ENCODE measurements around the gene BCO1. TPM values are rescaled to one million over a fixed set of nuclear protein-coding genes. Genes with fewer than 3 reads are reported as not detected.
A peak's percentile ranks its signal among the peaks of the same experiment; 100 is the strongest.

BCO1 gene
- total RNA-seq, 1 donor from 2014 or later, result not detected

- H3K4me3 ChIP-seq, result peak within 1 kb of the TSS; percentile 88 to 95
- no peaks in the 10 kb centered on the region for H3K9me3 ChIP-seq
- H3K27ac ChIP-seq, result peak within 1 kb of the TSS; percentile 88 to 91
- DNase-seq (ENCODE audit: low spot score in 2 of 2), result peak; percentile 88 to 96
- intact Hi-C loops (cut with DNase I), result loop anchor here (2.0 to 10.0 kb wide), 4 partner anchors 128 to 774 kb away; partner anchors contain the start of genes C16orf46, CENPN, CMC2 and CMIP
- peaks cover 0 to 16% of the 10 kb centered on the region in 2 donors for H3K4me1 ChIP-seq
- TF ChIP-seq, protein P1, sequence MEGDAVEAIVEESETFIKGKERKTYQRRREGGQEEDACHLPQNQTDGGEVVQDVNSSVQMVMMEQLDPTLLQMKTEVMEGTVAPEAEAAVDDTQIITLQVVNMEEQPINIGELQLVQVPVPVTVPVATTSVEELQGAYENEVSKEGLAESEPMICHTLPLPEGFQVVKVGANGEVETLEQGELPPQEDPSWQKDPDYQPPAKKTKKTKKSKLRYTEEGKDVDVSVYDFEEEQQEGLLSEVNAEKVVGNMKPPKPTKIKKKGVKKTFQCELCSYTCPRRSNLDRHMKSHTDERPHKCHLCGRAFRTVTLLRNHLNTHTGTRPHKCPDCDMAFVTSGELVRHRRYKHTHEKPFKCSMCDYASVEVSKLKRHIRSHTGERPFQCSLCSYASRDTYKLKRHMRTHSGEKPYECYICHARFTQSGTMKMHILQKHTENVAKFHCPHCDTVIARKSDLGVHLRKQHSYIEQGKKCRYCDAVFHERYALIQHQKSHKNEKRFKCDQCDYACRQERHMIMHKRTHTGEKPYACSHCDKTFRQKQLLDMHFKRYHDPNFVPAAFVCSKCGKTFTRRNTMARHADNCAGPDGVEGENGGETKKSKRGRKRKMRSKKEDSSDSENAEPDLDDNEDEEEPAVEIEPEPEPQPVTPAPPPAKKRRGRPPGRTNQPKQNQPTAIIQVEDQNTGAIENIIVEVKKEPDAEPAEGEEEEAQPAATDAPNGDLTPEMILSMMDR (IDR thresholded peaks at IDR 0.05), result no peak
- H3K36me3 ChIP-seq, result no peaks in the 10 kb centered on the region
- no peaks in the 10 kb centered on the region for H3K27me3 ChIP-seq
Measured at GRCh38 chr16:81314603-81315270, 76.2 kb downstream of the BCO1 start, which contains the start of gene GAN. GAN (plus strand) TSS chr16:81314962; CDS start chr16:81315114, 152 bp downstream.

GRCh38 chr16:81315271-81316175 is 77.0 kb downstream of the BCO1 start:
- Histone ChIP-seq H3K9me3 (no peaks in the 10 kb centered on the region), H3K27ac (peak overlapping the region; percentile 88 to 91), H3K4me1 (peaks cover 0 to 16% of the 10 kb centered on the region in 2 donors), H3K36me3 (no peaks in the 10 kb centered on the region), H3K4me3 (peak overlapping the region; percentile 88 to 95), H3K27me3 (no peaks in the 10 kb centered on the region)
- TF ChIP-seq, protein P1 (IDR thresholded peaks at IDR 0.05), result no peak
- DNase-seq (ENCODE audit: low spot score in 2 of 2), result peak in 1 of 2 donors; percentile 68
- intact Hi-C loops (cut with DNase I), result loop anchor here (2.0 to 10.0 kb wide), 3 partner anchors 239 to 775 kb away; partner anchors contain the start of genes C16orf46, CENPN, CMC2 and DYNLRB2

DNA sequence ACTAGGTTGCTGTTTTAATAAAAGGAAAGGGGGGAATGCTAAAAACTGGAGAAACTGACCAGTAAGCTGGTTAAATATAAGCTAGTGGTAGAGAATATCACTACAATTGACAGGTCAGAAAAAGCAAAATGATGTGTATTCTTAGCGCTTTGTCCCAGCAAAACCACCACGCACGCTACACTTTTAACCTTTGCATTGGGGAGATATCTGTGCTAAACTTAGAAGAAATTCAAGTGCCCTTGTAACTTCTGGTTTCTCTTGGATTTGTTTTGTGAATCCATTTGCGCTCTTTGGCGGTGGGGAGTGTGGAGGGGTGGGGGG is 77.6 kb downstream of the BCO1 start:
- no peak overlapping the region for H3K27ac ChIP-seq
- intact Hi-C loops (cut with DNase I), result loop anchor here (10.0 kb wide), 1 partner anchor 311 kb away; the partner anchor contains the start of genes CENPN and CMC2
- no peak for DNase-seq (ENCODE audit: low spot score in 2 of 2)
- no peaks in the 10 kb centered on the region for H3K27me3 ChIP-seq
- TF ChIP-seq, protein P1 (IDR thresholded peaks at IDR 0.05), result no peak
- H3K36me3 ChIP-seq, result no peaks in the 10 kb centered on the region
- H3K4me1 ChIP-seq, result peaks cover 0 to 16% of the 10 kb centered on the region in 2 donors
- peak overlapping the region; percentile 88 to 95 for H3K4me3 ChIP-seq
- H3K9me3 ChIP-seq, result no peaks in the 10 kb centered on the region

GRCh38 chr16:81318711-81319110 is 80.2 kb downstream of the BCO1 start:
- intact Hi-C loops (cut with DNase I), result loop anchor here (10.0 kb wide), 1 partner anchor 314 kb away; the partner anchor contains the start of genes CENPN and CMC2
- Histone ChIP-seq H3K27me3 (no peaks in the 10 kb centered on the region), H3K4me1 (peaks cover 0 to 8% of the 10 kb centered on the region in 2 donors), H3K27ac (no peak overlapping the region), H3K36me3 (no peaks in the 10 kb centered on the region), H3K4me3 (no peak overlapping the region), H3K9me3 (no peaks in the 10 kb centered on the region)
- DNase-seq (ENCODE audit: low spot score in 2 of 2), result no peak
- TF ChIP-seq, protein P1 (IDR thresholded peaks at IDR 0.05), result no peak

- Histone ChIP-seq H3K4me1 (peaks cover 0 to 6% of the 10 kb centered on the region in 2 donors), H3K36me3 (no peaks in the 10 kb centered on the region), H3K27me3 (no peaks in the 10 kb centered on the region), H3K4me3 (no peak overlapping the region), H3K27ac (no peak overlapping the region), H3K9me3 (no peaks in the 10 kb centered on the region)
- no peak for DNase-seq (ENCODE audit: low spot score in 2 of 2)
- TF ChIP-seq, protein P1 (IDR thresholded peaks at IDR 0.05), result no peak
- intact Hi-C loops (cut with DNase I), result loop anchor here (10.0 kb wide), 1 partner anchor 315 kb away; the partner anchor contains the start of genes CENPN and CMC2
Measured at GRCh38 chr16:81319221-81319912, 80.9 kb downstream of the BCO1 start.
